ENCODE results near the gene PCSK7. TPM values are rescaled to one million over a fixed set of nuclear protein-coding genes. Genes with fewer than 3 reads are reported as not detected.
"Not testable (repeated sequence)": the region's sequence is repeated elsewhere in the genome, so short reads cannot be mapped to it uniquely, and the experiment has no call there.

The PCSK7 gene
- total RNA-seq, 1 donor from 2014 or later = 154 TPM

GRCh38 chr11:117186431-117186761 is 45.5 kb downstream of the PCSK7 start:
- no peak for DNase-seq (ENCODE audit: low spot score)
- Mint-ChIP-seq H3K36me3 (ENCODE audit: low read depth) (peaks cover 4% of the 10 kb centered on the region), H3K9me3 (no peaks in the 10 kb centered on the region), H3K27ac (no peak overlapping the region), H3K4me1 (ENCODE audit: low read depth) (no peaks in the 10 kb centered on the region), H3K4me3 (ENCODE audit: low read depth) (no peak overlapping the region), H3K27me3 (ENCODE audit: low read depth) (no peaks in the 10 kb centered on the region)
- intact Hi-C loops (cut with micrococcal nuclease) = no loop called here

DNA sequence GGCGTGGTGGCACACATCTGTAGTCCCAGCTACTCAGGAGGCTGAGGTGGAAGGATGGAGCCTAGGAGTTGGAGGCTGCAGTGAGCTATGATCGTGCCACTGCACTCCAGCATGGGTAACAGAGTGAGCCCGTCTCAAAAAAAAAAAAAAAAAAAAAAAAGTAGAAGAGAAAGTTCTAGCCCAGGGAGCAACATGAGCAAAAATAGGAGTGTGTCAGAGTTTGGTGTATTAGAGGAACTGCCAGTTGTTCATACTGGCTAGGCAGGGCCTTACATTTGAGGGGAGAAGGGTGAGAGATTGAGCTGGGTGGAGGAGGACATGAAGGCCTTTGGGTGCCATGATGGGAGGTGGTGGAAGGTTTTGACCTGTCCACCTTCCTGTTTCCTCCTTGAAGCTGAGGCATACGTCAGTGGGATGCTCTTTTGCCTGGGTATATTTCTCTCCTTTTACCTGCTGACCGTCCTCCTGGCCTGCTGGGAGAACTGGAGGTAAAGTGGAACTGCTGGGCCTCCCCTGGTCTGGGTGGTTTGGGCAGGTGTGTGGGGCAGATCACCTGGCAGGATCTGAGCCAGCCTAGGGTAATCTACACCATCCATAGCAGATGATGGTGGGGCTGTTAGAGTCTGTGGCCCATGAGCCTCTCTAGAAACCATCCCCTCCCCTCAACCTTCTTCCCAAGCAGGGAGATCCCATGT is 46.0 kb downstream of the PCSK7 start:
- Mint-ChIP-seq H3K4me3 (ENCODE audit: low read depth) (no peak overlapping the region), H3K36me3 (ENCODE audit: low read depth) (peaks cover 4% of the 10 kb centered on the region), H3K9me3 (no peaks in the 10 kb centered on the region), H3K27ac (no peak overlapping the region), H3K4me1 (ENCODE audit: low read depth) (peaks cover 3% of the 10 kb centered on the region), H3K27me3 (ENCODE audit: low read depth) (no peaks in the 10 kb centered on the region)
- intact Hi-C loops (cut with micrococcal nuclease) = no loop called here
- no peak for DNase-seq (ENCODE audit: low spot score)

DNA sequence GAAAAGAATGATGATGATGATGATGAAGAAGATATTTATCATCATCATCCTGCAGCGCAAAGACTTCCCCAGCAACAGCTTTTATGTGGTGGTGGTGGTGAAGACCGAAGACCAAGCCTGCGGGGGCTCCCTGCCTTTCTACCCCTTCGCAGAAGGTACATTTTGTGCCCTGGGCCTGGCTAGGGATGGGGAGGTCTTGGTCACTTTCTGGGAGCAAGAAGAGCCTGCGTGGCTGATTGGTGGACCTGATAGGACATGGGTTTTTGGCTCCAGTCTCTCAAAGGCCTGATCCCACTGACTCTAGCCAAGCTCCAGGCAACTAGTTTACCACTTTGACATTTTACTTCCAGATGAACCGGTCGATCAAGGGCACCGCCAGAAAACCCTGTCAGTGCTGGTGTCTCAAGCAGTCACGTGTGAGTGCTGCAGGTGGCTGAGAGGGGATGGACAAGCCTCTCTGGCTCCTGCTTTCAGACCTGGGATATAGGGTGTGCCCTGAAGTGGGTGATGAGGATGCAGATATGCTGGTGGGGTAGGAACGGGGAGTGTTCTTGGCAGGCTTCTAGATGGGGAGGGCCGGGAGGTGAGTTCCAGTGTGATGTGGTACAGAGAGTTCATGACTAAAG is 48.0 kb downstream of the PCSK7 start:
- Mint-ChIP-seq H3K9me3 (no peaks in the 10 kb centered on the region), H3K27me3 (ENCODE audit: low read depth) (no peaks in the 10 kb centered on the region), H3K4me3 (ENCODE audit: low read depth) (no peak overlapping the region), H3K27ac (no peak overlapping the region), H3K4me1 (ENCODE audit: low read depth) (peaks cover 16% of the 10 kb centered on the region), H3K36me3 (ENCODE audit: low read depth) (peaks cover 4% of the 10 kb centered on the region)
- intact Hi-C loops (cut with micrococcal nuclease) = no loop called here
- no peak for DNase-seq (ENCODE audit: low spot score)

DNA sequence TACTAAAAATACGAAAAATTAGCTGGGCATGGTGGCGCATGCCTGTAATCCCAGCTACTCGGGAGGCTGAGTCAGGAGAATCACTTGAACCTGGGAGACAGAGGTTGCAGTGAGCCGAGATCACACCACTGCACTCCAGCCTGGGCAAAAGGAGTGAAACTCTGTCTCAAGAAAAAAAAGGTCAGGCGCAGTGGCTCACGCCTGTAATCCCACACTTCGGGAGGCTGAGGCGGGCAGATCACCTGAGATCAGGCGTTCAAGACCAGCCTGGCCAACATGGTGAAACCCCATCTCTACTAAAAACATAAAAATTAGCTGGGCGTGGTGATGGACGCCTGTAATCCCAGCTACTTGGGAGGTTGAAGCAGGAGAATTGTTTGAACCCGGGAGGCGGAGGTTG is 48.7 kb downstream of the PCSK7 start:
- intact Hi-C loops (cut with micrococcal nuclease); H3K27me3 Mint-ChIP-seq (ENCODE audit: low read depth); H3K27ac Mint-ChIP-seq; H3K4me3 Mint-ChIP-seq (ENCODE audit: low read depth); H3K36me3 Mint-ChIP-seq (ENCODE audit: low read depth); H3K9me3 Mint-ChIP-seq; DNase-seq (ENCODE audit: low spot score): not testable (repeated sequence)
- H3K4me1 Mint-ChIP-seq (ENCODE audit: low read depth) = peaks cover 19% of the 10 kb centered on the region

GRCh38 chr11:117182551-117182935 is 49.3 kb downstream of the PCSK7 start:
- H3K9me3 Mint-ChIP-seq = no peaks in the 10 kb centered on the region
- no peak overlapping the region for H3K4me3 Mint-ChIP-seq (ENCODE audit: low read depth)
- no peak overlapping the region for H3K27ac Mint-ChIP-seq
- no peaks in the 10 kb centered on the region for H3K27me3 Mint-ChIP-seq (ENCODE audit: low read depth)
- H3K4me1 Mint-ChIP-seq (ENCODE audit: low read depth) = peaks cover 25% of the 10 kb centered on the region
- H3K36me3 Mint-ChIP-seq (ENCODE audit: low read depth) = peaks cover 4% of the 10 kb centered on the region
- intact Hi-C loops (cut with micrococcal nuclease) = no loop called here
- no peak for DNase-seq (ENCODE audit: low spot score)

- peaks cover 25% of the 10 kb centered on the region for H3K4me1 Mint-ChIP-seq (ENCODE audit: low read depth)
- H3K27me3 Mint-ChIP-seq (ENCODE audit: low read depth) = no peaks in the 10 kb centered on the region
- peaks cover 4% of the 10 kb centered on the region for H3K36me3 Mint-ChIP-seq (ENCODE audit: low read depth)
- no peak for DNase-seq (ENCODE audit: low spot score)
- no peak overlapping the region for H3K4me3 Mint-ChIP-seq (ENCODE audit: low read depth)
- intact Hi-C loops (cut with micrococcal nuclease) = loop anchor here (1.0 kb wide), 1 partner anchor 48 kb away; no protein-coding TSS in a partner anchor
- H3K27ac Mint-ChIP-seq = no peak overlapping the region
- H3K9me3 Mint-ChIP-seq = no peaks in the 10 kb centered on the region
Measured at GRCh38 chr11:117181586-117182550, 50.0 kb downstream of the PCSK7 start.

GRCh38 chr11:117180661-117181585 is 51.0 kb downstream of the PCSK7 start:
- peak; percentile 58 for DNase-seq (ENCODE audit: low spot score)
- H3K4me3 Mint-ChIP-seq (ENCODE audit: low read depth) = peak overlapping the region; percentile 94
- intact Hi-C loops (cut with micrococcal nuclease) = loop anchor here (1.0 kb wide), 1 partner anchor 49 kb away; no protein-coding TSS in a partner anchor
- peaks cover 25% of the 10 kb centered on the region for H3K4me1 Mint-ChIP-seq (ENCODE audit: low read depth)
- H3K36me3 Mint-ChIP-seq (ENCODE audit: low read depth) = peaks cover 4% of the 10 kb centered on the region
- H3K9me3 Mint-ChIP-seq = no peaks in the 10 kb centered on the region
- H3K27me3 Mint-ChIP-seq (ENCODE audit: low read depth) = no peaks in the 10 kb centered on the region
- peak overlapping the region; percentile 71 for H3K27ac Mint-ChIP-seq

DNA sequence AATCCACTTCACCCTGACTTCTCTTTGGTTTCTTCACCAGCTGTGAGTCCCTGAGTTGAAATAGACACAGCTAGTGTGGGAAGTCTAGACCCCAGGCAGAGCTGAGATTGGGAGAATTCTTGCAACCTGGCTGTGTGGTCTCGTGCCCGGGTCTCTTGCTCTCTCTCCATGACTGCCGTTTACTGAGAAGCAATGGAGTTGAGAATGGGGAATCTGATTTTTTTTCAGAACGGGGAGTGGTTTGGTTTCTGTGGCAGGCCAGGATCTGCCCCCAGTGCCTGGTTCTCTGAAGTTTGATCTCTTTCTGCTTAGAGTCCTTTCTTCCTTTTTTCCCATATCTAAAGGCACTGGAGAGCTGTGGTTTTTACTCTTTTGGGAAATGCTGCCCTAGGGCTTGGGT is 51.9 kb downstream of the PCSK7 start:
- H3K4me3 Mint-ChIP-seq (ENCODE audit: low read depth) = peak overlapping the region; percentile 94
- no peaks in the 10 kb centered on the region for H3K9me3 Mint-ChIP-seq
- H3K27ac Mint-ChIP-seq = peak overlapping the region; percentile 20
- peaks cover 25% of the 10 kb centered on the region for H3K4me1 Mint-ChIP-seq (ENCODE audit: low read depth)
- intact Hi-C loops (cut with micrococcal nuclease) = no loop called here
- DNase-seq (ENCODE audit: low spot score) = no peak
- no peaks in the 10 kb centered on the region for H3K27me3 Mint-ChIP-seq (ENCODE audit: low read depth)
- H3K36me3 Mint-ChIP-seq (ENCODE audit: low read depth) = peaks cover 4% of the 10 kb centered on the region

DNA sequence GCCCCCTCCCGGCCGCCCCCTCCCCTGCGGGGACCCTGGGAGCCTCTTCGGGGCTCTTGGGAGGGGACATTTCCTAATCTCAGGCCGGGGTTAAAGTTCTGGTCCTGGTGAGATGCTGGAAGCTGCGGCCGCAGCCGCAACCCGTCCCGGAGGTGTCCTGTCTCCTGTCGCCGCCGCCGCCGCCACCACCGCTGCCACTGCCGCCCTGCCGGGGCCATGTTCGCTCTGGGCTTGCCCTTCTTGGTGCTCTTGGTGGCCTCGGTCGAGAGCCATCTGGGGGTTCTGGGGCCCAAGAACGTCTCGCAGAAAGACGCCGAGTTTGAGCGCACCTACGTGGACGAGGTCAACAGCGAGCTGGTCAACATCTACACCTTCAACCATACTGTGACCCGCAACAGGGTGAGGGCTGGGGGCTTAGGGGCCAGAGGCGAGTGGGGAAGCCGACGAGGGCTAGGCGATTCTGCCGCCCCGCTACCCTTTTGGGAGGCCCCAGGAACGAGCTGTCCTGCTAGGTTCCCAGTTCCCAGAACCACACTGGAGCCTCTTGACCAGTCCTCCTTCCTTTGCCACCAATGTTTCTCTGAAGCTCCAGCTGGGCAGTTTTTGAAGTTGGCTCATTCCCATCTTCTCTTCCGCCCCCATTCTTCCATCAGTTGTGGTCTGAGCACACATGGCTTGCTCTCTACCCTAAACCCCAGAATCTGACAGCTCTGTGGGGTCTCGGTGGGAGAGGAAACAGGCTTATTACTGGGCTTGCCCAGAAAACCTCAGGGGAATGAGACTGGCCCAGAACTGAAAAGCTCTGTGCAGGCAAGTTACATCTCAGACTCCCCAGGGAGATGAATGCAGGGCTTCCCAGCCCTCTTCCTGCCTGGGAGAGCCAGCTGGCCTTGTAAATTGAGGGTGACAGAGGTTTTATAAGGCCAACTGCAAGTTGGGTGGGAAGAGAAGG is 52.5 kb downstream of the PCSK7 start:
- Mint-ChIP-seq H3K4me1 (ENCODE audit: low read depth) (peaks cover 25% of the 10 kb centered on the region), H3K4me3 (ENCODE audit: low read depth) (peak overlapping the region; percentile 94), H3K27me3 (ENCODE audit: low read depth) (no peaks in the 10 kb centered on the region), H3K36me3 (ENCODE audit: low read depth) (peaks cover 4% of the 10 kb centered on the region), H3K27ac (peak overlapping the region; percentile 84), H3K9me3 (no peaks in the 10 kb centered on the region)
- intact Hi-C loops (cut with micrococcal nuclease) = no loop called here
- peak; percentile 41 for DNase-seq (ENCODE audit: low spot score)

DNA sequence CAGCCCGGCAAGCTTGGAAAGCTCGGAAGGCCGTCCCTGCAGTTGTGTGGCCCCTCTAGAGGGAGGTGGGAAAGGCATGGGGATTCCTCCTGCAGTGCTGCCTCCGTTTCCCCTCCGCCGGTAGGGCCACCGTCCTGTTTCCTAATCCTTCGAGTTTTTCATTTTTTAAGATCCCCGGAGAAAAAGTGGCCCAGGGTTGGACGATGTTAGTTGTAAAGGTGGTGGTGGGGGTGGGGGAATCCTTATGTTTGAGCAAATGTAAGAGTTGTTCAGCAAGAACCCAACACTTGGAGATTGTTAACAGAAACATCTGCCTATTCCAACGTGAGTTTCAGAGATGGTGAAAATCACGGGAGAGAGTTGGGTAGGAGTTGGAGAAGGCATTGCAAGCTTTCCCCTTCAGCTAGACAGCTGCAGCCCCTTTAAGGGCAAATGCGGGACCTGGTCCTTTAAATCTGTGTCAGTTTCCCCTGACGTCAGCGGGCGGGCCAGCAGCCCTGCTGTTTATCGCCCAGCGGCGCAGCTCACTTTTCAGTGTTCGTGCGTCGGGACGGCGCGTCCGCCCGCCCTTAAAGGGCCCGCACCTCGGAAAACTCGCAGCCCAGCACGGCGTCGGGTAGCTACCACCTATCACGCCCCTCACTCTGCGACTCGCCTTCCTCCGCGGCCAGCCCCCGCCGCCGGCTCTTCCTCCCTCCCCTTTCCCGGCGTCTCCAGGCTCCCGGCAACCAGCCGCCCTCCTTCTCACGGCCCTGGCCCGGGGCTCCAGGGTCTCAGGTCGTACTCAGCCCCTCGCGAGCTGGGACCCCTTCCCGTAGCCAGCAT is 53.5 kb downstream of the PCSK7 start, which contains the start of gene SIDT2:
SIDT2 (plus strand) TSS at position 534 of the 825 bp plus-strand sequence. CDS start 521 bp downstream, outside the sequence.
- H3K27ac Mint-ChIP-seq = peak within 1 kb of the TSS; percentile 86

More for the DNA sequence above, 53.5 kb downstream of the PCSK7 start, which contains the start of gene SIDT2:
- Mint-ChIP-seq H3K27me3 (ENCODE audit: low read depth) (no peaks in the 10 kb centered on the region), H3K9me3 (no peaks in the 10 kb centered on the region), H3K36me3 (ENCODE audit: low read depth) (peaks cover 4% of the 10 kb centered on the region), H3K4me3 (ENCODE audit: low read depth) (peak within 1 kb of the TSS; percentile 94), H3K4me1 (ENCODE audit: low read depth) (peaks cover 27% of the 10 kb centered on the region)
- intact Hi-C loops (cut with micrococcal nuclease) = loop anchor here (1.0 kb wide), 1 partner anchor 33 kb away; no protein-coding TSS in a partner anchor
- peak; percentile 86 for DNase-seq (ENCODE audit: low spot score)
